ENCODE measurements around the gene KCNF1. TPM values are rescaled to one million over a fixed set of nuclear protein-coding genes. Genes with fewer than 3 reads are reported as not detected.

Gene KCNF1
- total and polyA plus RNA-seq, 11 donors: 0.20 to 0.36 (median 0.23) TPM; not detected in 5

GRCh38 chr2:10932345-10933151, 20.8 kb downstream of the KCNF1 start:
- Histone ChIP-seq H3K27me3 (peaks cover 0 to 11% (median 5%) of the 10 kb centered on the region in 9 donors), H3K9me3 (no peaks in the 10 kb centered on the region), H3K27ac (no peak overlapping the region), H3K4me3 (no peak overlapping the region), H3K36me3 (no peaks in the 10 kb centered on the region), H3K4me1 (peaks cover 0 to 6% (median 0%) of the 10 kb centered on the region in 12 donors)
- WGBS, 4 donors: 65 to 70% (median 68%) methylated on average over 17 of the region's 17 CpGs
- intact Hi-C loops (cut with DNase I): no loop called here
- ATAC-seq (no peak), DNase-seq (no peak)
- TF ChIP-seq CTCF (IDR thresholded peaks at IDR 0.05): no peak
- no peak for TF ChIP-seq POLR2A (IDR thresholded peaks at IDR 0.05)

DNA sequence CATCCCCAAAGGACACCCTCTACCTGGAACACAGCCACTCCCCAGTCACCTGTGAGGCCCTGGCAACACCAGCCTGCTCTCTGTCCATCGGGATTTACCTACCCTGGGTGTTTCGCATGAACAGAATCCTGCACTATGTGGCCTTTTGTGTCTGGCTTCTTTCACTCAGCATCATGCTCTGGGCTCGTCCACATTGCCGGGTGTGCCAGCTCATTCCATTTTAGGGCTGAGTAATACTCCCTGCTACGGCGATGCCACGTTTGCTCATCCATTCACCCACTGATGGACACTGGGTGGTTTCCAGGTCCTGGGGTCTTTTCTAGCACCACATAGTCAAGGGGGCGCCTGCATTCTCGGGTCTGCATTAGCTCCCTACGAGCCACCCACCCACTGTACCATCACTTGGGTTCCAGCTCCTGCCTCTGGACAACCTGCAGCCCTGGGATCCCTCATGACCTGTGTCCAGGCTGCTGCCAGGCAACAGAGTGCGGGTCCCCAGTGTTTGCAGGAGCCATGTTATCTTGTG, 22.0 kb downstream of the KCNF1 start:
- Histone ChIP-seq H3K4me3 (no peak overlapping the region), H3K4me1 (peaks cover 0 to 6% (median 0%) of the 10 kb centered on the region in 12 donors), H3K9me3 (peaks cover 0 to 8% (median under 1%) of the 10 kb centered on the region in 12 donors), H3K27ac (no peak overlapping the region), H3K36me3 (no peaks in the 10 kb centered on the region), H3K27me3 (peaks cover 0 to 7% (median under 1%) of the 10 kb centered on the region in 9 donors)
- no peak for ATAC-seq
- DNase-seq: no peak
- intact Hi-C loops (cut with DNase I): no loop called here
- 93 to 94% (median 93%) methylated on average over 11 of the region's 11 CpGs for WGBS, 4 donors
- no peak for TF ChIP-seq POLR2A (IDR thresholded peaks at IDR 0.05)
- TF ChIP-seq CTCF (IDR thresholded peaks at IDR 0.05): no peak

DNA sequence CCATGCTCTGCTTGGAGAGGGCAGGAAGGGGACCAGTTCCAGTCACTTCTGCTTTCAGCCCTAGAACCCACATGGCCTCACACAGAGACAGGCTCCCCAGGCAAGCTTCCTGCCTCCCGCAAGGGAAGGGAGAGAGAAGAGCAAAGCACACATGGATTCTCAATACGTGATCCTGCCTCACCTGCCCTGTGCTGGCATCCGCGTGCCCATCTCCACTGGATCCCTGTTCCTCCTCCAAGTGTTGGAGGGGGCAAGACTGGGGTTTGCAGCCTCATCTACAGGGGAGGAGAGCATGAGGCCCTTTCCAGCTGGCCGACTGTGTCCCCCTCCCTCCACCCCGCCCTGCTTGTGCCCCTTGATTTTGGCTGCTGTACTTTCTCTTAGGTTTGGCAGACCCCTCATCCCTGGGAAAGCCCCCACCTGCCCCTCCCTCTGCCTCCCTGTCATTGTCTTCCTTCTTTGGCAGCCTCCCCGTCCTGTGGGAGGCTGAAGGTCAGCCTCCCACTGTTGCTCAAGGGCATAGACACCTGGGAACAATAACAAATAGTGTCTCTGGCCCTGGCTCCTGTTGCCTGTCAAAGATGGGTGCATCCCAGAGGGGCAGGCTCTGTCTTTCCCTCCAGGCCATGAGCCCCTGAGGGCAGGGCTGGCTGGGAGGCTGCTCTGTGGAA, 22.7 kb downstream of the KCNF1 start:
- WGBS, 4 donors: 66 to 77% (median 71%) methylated on average over 6 to 7 of the region's 7 CpGs
- Histone ChIP-seq H3K4me3 (no peak overlapping the region), H3K4me1 (peaks cover 0 to 6% (median 0%) of the 10 kb centered on the region in 12 donors), H3K9me3 (peaks cover 0 to 14% (median 5%) of the 10 kb centered on the region in 12 donors), H3K27ac (no peak overlapping the region), H3K36me3 (no peaks in the 10 kb centered on the region), H3K27me3 (peaks cover 0 to 6% (median 0%) of the 10 kb centered on the region in 9 donors)
- TF ChIP-seq POLR2A (IDR thresholded peaks at IDR 0.05) (no peak), CTCF (IDR thresholded peaks at IDR 0.05) (no peak)
- ATAC-seq (no peak), DNase-seq (no peak)
- intact Hi-C loops (cut with DNase I): no loop called here

- peak in 1 of 5 donors; percentile 44 for DNase-seq
- ATAC-seq: peak in 1 of 4 donors; percentile 57
- H3K9me3 ChIP-seq: peaks cover 0 to 18% (median 9%) of the 10 kb centered on the region in 12 donors
These were observed 23.2 kb downstream of the KCNF1 start for GRCh38 chr2:10934979-10935350.

More at GRCh38 chr2:10934979-10935350, 23.2 kb downstream of the KCNF1 start:
- WGBS, 4 donors: 50 to 73% (median 57%) methylated on average over 15 of the region's 15 CpGs
- no peaks in the 10 kb centered on the region for H3K36me3 ChIP-seq
- H3K27ac ChIP-seq: no peak overlapping the region
- H3K4me1 ChIP-seq: peaks cover 0 to 6% (median 0%) of the 10 kb centered on the region in 12 donors
- H3K27me3 ChIP-seq: peaks cover 0 to 6% (median 0%) of the 10 kb centered on the region in 9 donors
- H3K4me3 ChIP-seq: no peak overlapping the region
- intact Hi-C loops (cut with DNase I): loop anchor here in 1 of 10 donors (5.0 kb wide), 1 partner anchor 47 kb away; no protein-coding TSS in a partner anchor
- TF ChIP-seq CTCF (IDR thresholded peaks at IDR 0.05): no peak
- no peak for TF ChIP-seq POLR2A (IDR thresholded peaks at IDR 0.05)
